A549 (cell line): ENCODE data around the gene BTBD16.

ENCODE experiments used
- KDM1A ChIP-seq: fragments of 200-600 bp; sonication (generic); IDR thresholded peaks from 2 replicates; pipeline ENCODE4 v1.6.1; 2016; ENCODE audit warnings: low read depth, mild to moderate bottlenecking
- MAX ChIP-seq: IDR thresholded peaks from 2 replicates; pipeline ENCODE4 v1.6.1; 2012
- POLR2A ChIP-seq: IDR thresholded peaks from 2 replicates; pipeline ENCODE4 v1.6.1; 2012; ENCODE audit warnings: mild to moderate bottlenecking, low read length
- RCOR1 ChIP-seq: fragments of 150-350 bp; IDR thresholded peaks from 2 replicates; pipeline ENCODE4 v1.6.1; 2014; ENCODE audit warnings: antibody characterized with exemption, low read length, low read depth
- RFX5 ChIP-seq: fragments of 450-650 bp; IDR thresholded peaks from 2 replicates; pipeline ENCODE4 v1.7.1; 2014; ENCODE audit warnings: antibody characterized with exemption, mild to moderate bottlenecking, moderate library complexity
- TF ChIP-seq, protein P1 (sequence below): fragments of >200 bp; sonication (Bioruptor Twin); formaldehyde crosslinking; IDR thresholded peaks from 3 replicates; pipeline ENCODE4 v1.5.1; 2016

DNA sequence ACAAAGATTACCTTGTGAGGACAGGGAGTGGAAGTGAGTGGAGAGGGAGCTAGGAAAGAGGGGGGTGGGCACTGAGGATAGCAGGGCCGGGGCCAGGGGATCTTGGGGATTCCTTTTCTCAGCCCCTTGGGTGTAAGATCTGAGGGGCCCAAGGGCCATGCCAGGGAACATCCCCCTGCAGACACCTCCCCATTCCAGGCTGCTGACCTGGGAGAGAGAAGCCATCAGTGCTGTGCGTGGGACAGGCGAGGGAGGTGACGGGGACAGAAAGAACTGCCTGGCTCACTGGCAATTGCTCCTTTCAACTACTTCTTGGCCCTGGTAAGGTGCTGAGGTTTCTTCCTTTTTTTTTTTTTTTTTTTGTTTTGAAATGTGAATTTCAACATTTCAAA lies 12.0 kb upstream of the BTBD16 start:
- no peak for TF ChIP-seq RFX5
- TF ChIP-seq, protein P1, sequence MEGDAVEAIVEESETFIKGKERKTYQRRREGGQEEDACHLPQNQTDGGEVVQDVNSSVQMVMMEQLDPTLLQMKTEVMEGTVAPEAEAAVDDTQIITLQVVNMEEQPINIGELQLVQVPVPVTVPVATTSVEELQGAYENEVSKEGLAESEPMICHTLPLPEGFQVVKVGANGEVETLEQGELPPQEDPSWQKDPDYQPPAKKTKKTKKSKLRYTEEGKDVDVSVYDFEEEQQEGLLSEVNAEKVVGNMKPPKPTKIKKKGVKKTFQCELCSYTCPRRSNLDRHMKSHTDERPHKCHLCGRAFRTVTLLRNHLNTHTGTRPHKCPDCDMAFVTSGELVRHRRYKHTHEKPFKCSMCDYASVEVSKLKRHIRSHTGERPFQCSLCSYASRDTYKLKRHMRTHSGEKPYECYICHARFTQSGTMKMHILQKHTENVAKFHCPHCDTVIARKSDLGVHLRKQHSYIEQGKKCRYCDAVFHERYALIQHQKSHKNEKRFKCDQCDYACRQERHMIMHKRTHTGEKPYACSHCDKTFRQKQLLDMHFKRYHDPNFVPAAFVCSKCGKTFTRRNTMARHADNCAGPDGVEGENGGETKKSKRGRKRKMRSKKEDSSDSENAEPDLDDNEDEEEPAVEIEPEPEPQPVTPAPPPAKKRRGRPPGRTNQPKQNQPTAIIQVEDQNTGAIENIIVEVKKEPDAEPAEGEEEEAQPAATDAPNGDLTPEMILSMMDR = no peak
- no peak for TF ChIP-seq MAX
- no peak for TF ChIP-seq RCOR1
- no peak for TF ChIP-seq POLR2A
- no peak for TF ChIP-seq KDM1A
